GM21360 (cell line): ENCODE data around the gene ETV1.
A peak's percentile ranks its signal among the peaks of the same experiment; 100 is the strongest.

Experiments used
- ATAC-seq: cut with Tn5 transposase; IDR thresholded peaks from one replicate; pipeline ENCODE4 v1.9.1; 2021; ENCODE audit warnings: mild to moderate bottlenecking, moderate library complexity; ENCODE audit not compliant: unreplicated experiment

Gene ETV1

DNA sequence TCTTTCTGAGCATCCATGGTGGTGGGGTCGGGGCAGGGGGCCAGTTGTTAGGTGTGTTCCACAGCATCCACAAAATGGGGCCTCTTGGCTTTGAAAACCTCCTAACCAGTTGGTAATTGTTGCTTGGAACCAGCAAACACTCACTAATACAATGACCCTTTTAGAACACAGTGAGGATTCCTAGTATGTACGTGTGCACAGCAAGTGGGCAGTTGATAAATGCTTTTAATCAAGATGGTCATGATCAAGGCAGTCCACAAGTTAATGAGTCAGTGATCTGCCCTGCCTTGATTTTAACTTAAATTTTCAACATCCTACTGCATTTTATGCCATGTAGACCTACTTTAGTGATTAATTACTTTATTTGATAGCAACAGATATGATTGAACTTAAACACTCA is 103.1 kb downstream of the ETV1 start:
- ATAC-seq: no peak

DNA sequence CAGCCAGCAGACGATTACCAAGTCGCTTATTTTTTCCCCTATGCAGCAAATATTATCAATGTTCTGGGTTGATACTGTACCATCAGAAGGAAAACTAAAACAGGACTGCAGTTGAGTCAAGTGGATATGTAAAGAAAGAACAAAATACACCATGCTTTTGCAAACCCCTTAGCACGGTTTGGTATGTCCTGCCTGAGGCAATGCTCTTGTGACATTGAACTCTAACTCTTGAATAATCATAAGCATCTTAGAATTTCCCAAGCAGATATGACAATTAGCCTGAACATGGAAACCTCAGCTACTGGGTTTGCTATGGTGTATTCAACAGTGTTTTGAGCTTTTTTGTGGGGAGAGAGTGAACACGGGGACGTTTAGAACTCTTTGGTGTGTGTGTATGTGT is 107.4 kb downstream of the ETV1 start:
- ATAC-seq: no peak

DNA sequence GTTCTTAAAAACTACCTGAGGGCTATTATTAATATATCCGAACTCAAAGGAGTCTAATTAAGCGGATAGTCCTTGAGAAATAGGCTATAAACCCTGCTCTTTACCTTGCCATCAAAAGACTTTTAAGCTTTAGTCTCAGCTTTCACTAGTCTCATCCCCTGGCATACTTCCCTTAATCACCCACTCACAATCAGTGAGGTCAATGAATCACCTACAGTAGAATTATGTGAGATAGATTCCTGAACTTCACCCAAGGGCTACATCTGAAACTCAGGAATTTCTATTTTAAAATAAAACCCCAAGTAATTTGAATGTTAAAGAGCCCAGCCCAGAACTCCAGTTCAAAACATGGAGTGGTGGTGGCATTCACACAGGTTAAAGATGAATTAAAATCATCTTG is 108.7 kb downstream of the ETV1 start:
- ATAC-seq: no peak

DNA sequence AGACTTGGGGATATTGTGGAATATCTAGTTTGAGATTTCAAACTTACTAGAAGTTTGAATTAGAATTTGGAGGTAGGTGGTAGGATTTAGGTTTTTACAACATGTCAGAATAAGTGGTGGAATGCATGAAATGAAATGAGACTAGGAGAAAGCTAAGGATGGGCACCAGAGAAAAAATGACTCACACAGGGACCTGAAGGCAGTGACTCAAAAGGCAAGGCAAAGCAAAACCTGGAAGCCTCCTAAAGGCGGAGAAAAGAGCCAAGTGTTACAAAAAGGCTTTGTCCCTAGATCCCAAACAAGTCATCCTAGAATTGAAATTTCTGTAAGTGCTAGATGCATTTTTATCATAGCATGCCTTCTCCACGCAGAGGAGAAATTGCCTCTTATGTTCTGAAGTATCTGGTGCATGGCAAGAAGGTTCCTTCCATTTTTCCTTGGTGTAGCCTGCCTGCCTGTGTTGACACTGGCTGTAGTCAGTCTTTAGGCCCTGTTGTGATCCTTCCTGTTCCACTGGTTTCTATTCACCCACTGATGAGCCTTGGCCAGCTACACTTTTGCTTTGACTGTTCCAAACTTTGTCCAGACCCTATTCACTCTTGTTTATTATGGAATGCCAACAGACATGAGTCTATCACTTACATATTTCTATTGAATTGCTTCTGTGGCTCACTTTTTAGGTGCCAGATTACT is 109.3 kb downstream of the ETV1 start:
- no peak for ATAC-seq

DNA sequence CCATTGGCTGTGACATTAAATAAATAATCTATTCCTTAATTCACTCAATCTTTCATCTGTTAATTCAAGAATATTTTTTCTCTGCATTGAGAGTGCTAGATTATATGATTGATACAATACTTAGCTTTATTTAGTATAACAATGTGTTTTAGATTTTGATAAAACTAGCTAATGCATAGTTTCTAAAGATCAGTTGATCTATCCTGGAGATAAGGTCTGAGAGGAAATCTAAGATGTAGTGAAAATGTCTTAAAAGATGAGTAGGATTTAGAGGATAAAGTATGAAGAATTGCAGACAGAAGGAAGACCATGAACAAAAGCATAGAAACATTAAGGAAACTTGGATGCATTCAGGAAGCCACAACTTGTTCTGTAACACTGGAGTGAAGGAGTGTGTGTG is 110.3 kb downstream of the ETV1 start:
- no peak for ATAC-seq

DNA sequence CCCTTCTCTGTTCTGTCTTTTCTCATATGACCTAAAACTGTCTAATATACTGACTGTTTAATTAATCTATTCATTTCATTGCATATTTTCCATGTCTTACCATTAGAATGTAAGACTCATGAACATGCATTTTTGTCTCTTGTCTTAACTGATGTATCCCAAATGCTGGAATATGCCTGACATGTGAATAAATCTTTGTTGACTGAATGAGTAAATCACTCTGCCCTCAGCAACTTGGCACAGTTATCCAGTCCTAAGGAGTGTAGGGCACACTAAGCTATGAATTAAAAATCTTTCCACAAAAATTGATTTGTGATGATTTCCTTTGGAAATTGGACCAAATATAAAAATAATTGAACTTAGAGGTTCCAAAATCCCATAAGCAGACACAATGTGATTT is 111.3 kb downstream of the ETV1 start:
- no peak for ATAC-seq

DNA sequence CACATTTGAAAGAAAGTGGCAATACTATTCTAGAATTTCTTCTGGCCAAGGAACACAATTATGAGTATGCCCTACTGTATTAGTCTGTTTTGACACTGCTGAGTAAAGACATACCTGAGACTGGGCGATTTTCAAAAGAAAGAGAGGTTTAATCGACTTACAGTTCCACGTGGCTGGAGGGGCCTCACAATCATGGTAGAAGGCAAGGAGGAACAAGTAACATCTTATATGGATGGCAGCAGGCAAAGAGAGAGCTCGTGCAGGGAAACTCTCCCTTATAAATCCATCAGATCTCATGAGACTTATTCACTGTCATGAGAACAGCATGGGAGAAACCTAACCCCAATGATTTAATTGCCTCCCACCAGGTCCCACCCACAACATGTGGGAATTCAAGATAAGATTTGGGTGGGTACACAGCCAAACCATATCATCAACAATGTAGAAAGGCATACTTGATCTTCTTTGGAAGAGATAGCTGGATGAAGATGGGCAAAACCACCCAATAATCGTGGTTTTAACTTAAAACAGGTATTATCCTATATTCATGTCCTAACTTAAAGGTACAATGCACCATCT is 113.9 kb downstream of the ETV1 start:
- ATAC-seq: no peak

DNA sequence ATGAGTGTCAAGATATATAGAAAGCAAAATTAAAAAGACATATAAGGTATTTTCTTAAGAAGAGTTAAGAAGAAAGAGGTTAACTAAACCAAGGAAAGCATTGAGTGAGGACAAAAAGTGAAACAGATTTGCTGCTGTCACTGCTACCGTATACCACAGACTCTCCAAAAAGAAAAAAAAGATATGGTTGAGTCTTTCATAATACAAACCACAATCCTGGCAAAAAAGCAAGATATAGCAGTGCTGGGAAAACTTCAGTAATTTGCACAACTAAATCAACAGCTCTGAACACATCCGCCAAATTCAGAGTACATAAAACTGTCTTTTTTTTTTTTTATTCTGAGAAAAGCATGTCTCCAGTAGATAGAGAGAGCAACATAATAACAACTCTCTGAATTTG is 114.7 kb downstream of the ETV1 start:
- no peak for ATAC-seq

DNA sequence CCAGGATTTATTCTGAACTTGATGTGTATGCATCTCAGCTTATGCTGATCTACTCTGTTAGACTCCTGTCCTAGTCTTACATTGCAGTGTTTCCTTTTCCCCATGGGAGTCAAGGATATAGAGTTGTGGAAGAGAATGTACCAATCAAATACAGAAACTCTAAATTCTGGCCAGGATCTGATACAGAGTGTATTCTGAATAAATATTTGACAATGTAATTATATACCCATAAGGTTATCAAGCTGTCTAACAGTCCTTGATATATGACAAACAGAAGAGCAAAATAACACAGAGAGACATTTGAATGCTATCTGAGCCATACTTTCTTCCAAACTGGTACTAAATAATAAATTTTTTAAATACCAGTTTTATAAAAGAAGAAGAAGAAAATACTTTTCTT is 116.8 kb downstream of the ETV1 start:
- no peak for ATAC-seq

DNA sequence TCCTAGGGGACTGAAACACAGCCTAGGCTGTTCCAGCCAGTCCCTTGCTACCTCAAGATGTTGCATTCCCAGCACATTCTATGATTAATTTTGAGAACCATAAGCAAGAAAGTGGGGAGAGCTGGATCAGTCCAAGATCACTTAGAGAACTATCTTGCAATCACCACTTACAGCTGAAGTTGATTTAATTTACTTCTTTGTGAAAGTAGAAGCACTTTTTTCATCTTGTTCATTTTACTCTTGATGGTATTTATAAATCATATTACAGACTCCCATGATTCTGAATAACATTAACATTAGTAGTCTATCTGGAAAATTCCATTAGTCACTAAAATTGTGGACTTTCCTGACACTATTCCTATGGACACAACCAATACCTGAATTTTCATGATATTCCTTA is 118.5 kb downstream of the ETV1 start:
- ATAC-seq: no peak

DNA sequence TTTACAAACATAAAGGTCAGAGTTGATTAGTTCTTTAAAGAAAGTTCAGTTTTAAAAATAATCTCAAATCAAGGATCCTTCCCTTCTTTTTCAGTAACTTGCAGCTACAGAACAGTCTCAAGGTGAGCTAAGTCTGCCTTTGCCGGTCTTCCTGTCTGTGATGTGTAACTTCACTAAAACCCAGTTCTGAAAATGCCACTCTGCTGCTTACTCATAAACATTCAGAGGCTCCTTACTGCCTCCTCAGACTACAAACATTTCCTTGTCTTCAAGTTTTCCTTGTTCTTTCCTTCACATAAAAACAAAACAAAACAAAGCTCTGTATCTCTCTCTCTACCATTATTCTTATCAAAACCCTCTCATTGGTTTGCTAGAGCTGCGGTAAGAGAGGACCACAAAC is 128.7 kb downstream of the ETV1 start:
- no peak for ATAC-seq

DNA sequence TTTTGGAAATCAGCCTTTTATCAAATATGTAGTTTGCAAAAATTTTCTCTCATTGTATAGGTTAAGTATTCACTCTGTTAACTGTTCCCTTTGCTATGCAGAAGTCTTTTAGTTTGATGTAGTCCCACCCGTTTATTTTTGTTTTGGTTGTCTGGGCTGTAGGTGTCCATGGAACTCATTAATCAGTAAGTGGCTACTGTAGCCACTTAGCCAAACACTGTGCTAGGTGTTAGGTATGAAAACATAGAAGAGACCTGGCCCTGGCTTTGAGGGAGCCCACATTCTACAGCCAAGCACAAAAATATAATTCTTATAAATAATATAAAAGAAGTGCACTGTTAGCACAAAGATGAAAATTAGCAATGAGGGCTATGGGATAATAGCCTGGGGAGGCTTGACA is 133.5 kb downstream of the ETV1 start:
- ATAC-seq: no peak

DNA sequence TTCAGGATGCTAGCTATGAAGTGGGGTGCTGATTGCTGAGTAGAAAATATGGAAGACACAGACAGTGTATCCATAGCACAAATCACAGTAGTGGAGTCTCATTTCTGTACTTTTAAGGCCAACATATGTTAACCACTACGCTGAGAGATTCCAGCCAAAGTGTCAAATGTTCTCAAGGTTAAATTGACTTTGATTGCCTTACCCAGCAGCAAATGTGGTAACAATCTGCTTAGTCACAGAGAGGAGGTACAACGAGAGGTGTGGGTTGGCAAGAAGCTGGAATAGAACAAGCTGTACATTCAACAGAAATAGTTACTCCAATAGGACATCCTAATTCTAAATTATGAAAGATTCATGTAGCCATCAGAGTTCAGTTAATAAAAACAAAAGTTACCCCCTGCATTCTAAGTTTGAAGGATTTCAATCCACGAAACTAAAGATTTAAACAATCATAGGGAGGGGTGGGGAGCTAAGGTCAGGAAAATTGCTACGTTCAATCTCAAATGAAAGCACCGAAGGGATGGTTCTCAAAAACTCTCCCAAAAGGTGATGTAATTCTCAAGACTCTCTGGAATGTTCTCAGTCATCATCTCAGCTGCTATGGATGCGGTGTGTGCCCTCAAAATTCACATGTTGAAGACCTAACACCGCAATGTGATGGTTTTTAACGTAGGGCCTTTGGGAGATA is 137.0 kb downstream of the ETV1 start:
- ATAC-seq: no peak

DNA sequence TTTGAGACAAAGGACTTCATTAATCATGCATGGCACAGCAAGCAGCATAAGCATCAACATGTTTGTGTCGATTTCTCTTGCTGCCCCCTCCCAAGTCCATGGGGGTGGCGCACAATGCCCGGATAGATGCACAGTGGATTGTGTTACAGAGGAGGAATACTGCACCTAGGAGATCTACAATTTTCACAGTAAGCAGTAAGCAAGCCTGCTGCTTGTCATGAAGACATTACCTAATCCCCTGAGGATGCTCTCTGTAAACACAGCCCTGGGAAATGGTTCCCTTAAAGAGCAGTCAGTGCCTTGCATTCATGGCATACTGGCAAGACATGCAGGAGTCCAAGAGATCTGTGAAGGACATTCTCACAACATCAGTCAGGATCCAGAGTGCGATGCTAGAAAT is 137.7 kb downstream of the ETV1 start:
- ATAC-seq: no peak

DNA sequence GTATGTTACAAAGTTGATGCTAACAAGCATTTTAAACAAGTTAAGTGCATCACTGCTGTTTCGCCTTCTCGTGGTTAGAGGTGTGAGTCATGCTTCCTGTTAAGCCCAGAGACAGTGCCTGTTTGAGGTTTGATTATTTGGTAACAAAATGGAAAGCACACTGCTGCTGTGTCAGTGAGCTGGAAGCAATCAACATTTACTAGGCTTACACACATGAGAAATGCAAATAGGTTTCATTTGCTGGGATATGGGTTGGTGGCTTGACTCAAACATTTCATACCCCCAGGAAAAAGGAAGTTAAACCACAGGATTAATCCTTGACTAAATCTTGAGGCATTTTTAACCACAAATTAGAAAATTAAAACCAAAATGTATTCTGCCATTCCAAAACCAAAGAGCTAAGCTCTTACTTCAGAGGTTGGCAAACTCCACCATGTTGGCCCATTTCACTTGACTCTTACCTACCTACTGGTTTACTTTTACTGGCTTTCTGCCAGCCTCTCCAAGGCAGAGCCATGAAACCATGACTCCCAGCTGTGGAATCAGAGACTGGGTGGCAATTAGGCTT is 139.2 kb downstream of the ETV1 start:
- ATAC-seq: peak; percentile 90

DNA sequence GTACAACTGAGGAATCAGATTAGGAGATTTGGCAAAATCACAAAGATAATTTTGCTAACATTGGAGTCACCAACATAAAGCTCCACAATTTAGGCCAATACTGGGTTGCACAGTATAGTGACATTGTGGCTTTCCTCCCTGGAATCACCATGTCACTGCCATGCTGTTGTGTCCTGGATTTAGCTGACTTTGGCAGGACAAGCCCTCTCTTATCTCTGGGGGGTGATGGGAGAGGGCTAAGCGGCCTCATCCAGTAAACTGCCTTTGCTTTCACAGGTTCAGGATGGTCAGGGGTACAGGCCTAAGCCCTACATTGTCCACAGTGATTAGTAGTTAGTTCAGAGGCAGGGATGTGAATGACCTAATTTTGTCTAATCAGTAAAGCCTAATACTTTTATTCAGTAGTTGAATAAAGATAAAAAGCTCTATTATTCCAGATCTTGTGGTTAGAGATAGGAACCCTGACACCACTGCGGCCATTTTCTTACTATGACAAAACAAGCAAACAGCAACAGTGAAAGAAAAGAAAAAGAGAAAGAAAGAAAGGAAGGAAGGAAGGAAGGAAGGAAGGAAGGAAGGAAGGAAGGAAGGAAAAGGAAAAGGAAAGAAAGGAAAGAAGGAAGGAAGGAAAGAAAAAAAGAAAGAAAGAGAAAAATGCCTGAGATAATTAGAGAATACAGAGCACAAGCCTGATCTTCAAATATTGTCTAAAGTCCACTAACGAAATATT is 140.1 kb downstream of the ETV1 start:
- no peak for ATAC-seq

DNA sequence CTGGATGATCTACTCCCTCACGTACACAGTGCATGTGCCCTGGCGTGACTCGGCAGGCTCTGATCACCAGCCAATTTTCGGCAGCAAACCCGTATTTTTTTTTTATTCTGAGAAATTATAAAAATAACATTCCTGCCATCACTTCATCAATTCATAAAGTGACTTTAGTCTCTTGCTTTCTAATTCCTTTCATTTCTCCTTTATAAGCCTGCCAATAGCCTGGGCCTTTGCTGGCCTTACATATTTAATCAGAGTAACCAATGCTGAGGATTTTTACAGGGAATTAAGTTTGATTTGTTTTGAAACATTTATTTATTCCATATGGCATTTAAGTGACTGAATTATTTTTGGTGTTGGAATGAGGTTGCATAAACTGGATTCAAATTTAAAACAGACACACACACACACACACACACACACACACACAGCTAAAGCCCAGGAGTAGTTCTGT is 140.8 kb downstream of the ETV1 start:
- no peak for ATAC-seq

DNA sequence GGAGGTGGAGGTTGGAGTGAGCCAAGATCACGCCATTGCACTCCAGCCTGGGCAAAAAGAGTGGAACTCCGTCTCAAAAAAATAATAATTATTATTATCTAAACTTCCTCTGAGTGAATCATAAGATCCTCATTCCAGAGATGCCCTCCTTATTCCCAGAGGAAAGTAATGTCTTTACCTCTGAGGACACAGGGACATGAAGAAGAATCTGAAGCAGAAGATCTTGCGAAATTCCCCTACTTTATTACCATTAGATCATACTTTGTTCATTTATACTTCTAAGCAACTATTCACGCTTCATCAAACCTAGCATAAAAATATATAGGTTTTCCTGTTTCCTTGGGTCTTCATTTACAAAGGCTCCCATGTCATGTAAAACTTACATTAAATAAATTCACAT is 143.1 kb downstream of the ETV1 start:
- no peak for ATAC-seq

DNA sequence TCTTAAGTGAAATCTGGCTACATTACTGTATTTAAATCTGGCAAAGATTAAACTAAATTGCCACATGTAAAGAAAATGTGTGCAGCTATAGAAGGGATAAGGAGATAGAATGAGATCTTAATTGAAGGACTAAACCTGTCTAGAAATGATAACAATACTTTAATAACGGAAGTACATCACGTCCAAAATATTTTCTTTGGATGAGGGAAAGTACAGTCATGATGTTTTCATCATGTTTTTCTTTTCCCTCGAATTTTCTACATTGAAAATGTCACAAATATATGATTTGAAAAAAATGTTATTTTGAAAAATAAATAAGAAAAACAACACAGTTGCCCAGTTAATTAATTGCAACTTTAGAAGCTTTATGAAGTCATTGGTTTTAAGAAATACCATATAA is 143.9 kb downstream of the ETV1 start:
- ATAC-seq: no peak

DNA sequence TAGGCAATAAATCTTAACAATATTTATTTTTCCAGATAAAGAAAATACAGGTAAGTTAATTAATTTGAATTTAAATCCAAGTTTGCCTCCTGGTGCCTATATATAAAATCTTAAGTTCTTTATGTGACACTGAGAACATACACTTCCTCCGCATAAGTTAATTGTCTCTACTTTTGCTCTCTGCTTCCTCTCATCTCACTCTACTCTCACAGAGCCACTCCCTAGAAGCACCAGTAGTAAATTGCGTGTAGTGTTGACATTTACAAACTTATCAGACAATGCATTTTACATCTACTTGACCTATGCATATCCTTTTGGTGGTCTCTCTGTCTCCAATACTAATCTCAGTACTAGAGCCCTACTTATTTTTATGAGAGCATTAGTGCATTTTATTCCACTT is 144.5 kb downstream of the ETV1 start:
- ATAC-seq: no peak

DNA sequence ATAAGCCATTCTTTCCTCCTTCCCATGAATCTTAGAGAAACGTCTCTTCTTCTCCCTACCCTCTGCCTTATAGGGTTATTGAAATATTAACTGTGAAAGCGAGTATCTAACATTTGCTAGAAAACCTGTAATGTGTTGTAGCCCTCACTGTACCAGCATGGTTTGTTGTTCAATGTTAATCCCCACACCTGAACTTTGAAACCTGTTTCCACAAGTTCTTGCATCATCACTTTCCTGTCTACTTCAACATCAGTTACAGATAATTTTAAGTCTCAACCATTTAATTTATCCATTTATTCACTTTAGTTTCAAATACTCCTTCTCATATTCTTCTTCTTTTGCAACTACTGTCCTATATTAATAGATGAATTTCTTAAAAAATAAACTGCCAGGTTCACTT is 148.2 kb downstream of the ETV1 start:
- ATAC-seq: no peak
